HG03066 (cell line): ENCODE results near the gene CPA1.

Source experiments
- ATAC-seq: cut with Tn5 transposase; IDR thresholded peaks from one replicate; pipeline ENCODE4 v1.9.1; 2021; ENCODE audit warnings: low read depth; ENCODE audit not compliant: unreplicated experiment

CPA1 gene

DNA sequence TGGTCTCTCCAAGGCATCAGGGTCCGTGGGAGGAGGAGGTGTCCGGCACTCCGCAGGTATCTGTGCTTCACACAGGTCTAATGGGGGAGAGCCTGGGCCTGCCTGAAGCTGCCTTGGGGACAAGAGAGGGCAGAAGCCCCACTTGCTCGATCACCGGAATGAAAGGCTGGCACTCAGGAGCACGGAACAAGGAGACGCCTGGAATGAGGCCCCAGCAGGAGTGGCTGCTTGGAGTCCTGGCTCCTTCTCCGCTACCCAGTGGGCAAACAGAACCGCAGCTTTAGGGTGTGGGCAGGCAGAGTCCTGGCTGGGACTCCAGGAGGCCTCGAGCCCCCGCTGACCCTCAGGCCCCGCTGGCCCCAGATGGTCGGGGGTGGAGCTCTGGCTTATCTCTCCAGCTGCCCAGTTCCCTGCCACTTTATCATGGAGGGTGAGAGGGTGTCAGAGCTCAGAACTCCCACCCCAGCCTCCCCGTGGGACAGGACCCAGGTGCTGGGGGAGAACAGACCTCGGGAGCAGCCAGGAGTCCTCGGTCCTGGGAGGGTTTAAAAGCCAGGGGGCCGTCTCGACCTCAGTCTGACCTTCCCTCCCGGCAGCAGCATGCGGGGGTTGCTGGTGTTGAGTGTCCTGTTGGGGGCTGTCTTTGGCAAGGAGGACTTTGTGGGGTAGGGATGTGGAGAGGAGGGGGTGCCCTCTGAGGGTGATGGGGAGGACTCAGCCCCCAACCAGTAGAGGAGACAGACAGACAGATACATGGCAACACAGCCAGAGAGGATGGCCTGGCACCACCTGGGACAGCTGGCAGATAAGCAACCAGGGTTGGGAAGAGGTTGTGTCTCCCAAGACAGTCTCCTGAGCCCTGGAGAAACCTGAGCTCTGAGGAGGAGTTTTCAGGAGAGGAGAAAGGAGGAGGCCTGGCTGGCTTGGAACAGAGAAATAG is at the start of gene CPA1:
Gene CPA1 (plus strand): TSS at position 574 of the 940 bp plus-strand sequence. CDS start 27 bp downstream, at position 601.
- ATAC-seq: no peak

GRCh38 chr7:130332259-130333053 is 47.8 kb upstream of the CPA1 start:
- ATAC-seq: no peak

GRCh38 chr7:130333832-130334231 is 46.5 kb upstream of the CPA1 start:
- ATAC-seq: no peak

- no peak for ATAC-seq
Measured at GRCh38 chr7:130334274-130334673, 46.0 kb upstream of the CPA1 start.

- ATAC-seq: no peak
Measured at GRCh38 chr7:130337410-130337971, 42.8 kb upstream of the CPA1 start.

- no peak for ATAC-seq
Measured at GRCh38 chr7:130338233-130338632, 42.1 kb upstream of the CPA1 start.

- ATAC-seq: no peak
Measured at GRCh38 chr7:130341882-130342281, 38.4 kb upstream of the CPA1 start.

DNA sequence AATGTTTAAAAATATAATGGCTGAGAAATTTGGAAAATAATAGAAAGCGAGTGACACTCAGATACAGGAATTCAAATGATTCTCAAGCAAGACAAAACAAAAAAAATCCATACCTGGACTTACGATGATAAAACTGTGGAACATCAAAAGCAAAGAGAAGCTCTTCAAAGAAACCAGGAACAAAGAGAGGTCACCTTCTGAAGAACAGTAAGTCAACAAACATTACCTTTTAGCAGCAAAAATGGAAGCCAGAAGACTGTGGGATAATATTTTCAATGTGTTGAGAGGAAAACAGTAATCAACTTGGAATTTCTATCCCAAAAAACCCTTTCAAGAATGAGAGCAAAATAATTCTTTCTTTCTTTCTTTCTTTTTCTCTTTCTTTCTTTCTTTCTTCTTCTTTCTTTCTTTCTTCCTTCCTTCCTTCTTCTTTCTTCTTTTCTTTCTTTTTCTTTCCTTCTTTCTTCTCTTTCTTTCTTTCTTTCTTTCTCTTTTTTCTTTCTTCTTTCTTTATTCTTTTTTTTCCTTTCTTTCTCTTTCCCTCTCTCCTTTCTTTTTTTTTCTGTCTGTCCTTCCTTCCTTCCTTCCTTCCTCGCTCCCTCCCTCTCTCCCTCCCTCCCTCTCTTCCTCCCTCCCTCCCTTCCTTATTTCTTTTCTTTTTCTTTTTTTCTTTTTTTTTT is 37.5 kb upstream of the CPA1 start:
- no peak for ATAC-seq

GRCh38 chr7:130344271-130344866 is 35.9 kb upstream of the CPA1 start, which contains the start of gene CPA5:
CPA5 (plus strand) TSS chr7:130344816; CDS start chr7:130346486, 1,670 bp downstream.
- no peak for ATAC-seq

- no peak for ATAC-seq
Measured at GRCh38 chr7:130345136-130345535, 35.2 kb upstream of the CPA1 start.

DNA sequence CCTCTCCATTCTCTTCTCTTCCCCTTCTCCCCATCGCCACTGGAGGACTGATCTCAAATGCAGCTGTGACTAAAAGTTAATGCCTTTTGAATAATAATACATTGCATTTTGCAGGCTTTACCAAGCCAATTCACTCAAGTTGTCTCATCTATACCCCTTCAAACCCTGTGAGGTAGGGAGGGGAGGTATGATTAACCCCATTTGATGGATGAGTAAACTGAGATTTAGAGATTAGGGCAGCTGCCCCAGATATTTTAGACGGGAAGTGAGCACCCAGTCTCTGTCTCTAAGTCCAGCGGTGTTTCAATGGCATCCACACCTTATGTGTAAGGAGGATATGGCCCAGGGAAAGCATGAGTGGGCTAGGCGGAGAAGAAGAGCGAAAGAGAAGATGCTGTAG is 34.6 kb upstream of the CPA1 start:
- ATAC-seq: no peak

- no peak for ATAC-seq
Measured at GRCh38 chr7:130346177-130346905, 34.0 kb upstream of the CPA1 start.

DNA sequence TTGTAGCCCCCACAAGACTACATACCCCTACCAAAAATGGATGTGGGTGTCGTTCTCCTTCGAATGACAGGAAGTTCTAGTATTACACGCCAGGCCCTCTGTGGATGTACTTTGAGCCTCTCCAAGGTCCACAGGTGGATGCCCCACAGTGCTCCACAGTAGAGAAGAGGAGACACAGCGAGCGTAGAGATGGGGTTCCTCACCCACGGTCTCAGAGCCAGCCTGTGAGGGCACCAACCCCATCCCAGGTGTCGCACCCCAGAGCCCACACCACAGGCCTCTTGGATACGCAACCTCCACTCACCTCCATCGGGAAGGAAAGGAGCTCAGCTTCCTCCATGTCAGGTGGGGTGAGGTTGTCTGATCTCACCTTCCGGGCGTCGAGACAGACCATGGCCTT is 33.4 kb upstream of the CPA1 start:
- no peak for ATAC-seq

DNA sequence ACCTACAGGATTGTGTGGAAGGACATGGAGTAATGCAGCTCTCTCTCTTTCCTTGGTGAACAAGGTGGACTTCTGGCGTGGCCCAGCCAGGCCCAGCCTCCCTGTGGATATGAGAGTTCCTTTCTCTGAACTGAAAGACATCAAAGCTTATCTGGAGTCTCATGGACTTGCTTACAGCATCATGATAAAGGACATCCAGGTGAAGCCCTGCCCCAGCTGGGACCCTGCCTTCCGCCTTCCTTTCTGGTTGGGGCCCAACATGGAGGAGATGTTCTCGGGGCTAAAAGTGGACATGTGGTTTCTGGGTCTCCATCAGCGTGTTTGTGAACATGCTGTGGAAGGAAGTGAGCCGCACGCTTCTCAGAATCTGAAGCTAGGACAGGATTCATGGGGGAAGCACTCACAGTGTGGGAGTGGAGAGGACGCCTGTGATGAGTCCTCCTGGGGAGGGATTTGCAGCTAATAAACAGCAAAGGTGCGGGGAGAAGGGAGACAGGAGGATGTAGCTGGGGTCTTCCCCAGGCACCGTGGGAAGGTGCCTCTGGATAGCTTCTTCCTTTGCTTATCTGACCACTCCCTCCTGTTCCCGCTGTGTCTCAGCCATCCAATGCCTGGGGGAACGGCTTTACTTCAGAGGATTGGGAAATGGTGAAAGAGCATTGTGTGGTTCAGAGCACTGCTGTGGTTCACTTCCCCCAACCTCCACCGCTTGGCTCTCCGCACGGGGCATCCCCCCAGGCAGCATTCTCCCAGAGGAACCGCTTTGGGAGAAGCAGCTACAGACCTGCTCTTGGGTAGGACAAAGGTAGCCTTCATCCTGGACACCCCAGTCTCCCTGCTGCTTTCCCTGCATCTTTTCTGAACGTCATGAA is 30.1 kb upstream of the CPA1 start:
- no peak for ATAC-seq

GRCh38 chr7:130350945-130351790 is 29.1 kb upstream of the CPA1 start:
- no peak for ATAC-seq

DNA sequence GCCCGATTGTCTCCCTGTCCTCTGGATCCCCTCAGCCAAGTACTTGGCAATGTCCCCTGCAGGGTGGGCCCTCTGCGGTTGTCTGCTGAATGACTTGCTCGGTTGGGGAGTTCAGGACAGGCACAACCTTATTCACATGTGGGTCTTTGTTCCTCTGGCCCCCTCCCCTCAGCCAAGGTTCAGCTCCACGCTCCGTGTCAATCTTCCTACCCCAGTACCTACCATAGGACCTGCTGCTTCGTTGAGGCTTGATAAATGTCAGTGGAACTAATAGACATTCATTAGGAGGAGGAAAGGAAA is 28.6 kb upstream of the CPA1 start:
- no peak for ATAC-seq

GRCh38 chr7:130352194-130353074 is 27.9 kb upstream of the CPA1 start:
- ATAC-seq: no peak
